ENCODE results near the gene ST3GAL2.

The ST3GAL2 gene

DNA sequence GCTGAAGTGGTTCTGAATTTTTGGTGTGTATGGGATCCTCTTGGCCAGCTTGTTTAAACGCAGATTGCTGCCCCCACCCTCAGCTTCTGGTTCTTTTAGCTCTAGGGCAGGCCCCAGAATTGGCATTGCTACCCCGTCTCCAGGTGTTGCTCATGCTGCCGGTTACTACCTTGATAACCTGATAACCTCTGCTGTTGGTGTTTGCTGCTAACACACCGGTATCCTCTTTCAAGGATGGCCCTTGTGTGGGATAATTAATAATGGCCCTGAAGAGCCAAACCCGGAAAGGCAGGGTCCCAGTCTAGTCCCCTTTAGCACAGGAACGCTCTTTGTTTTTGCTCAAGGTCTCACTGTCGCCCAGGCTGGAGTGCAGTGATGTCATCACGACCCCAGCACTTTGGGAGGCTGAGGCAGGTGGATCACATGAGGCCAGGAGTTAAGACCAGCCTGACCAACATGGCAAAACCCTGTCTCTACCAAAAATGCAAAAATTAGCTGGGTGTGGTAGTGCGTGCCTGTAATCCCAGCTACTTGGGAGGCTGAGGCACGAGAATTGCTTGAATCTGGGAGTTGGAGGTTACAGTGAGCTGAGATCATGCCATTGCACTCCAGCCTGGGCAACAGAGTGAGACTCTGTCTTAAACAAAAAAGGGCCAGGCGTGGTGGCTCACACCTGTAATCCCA, 1.3 kb upstream of the ST3GAL2 start:
- DNase-seq, result no peak

DNA sequence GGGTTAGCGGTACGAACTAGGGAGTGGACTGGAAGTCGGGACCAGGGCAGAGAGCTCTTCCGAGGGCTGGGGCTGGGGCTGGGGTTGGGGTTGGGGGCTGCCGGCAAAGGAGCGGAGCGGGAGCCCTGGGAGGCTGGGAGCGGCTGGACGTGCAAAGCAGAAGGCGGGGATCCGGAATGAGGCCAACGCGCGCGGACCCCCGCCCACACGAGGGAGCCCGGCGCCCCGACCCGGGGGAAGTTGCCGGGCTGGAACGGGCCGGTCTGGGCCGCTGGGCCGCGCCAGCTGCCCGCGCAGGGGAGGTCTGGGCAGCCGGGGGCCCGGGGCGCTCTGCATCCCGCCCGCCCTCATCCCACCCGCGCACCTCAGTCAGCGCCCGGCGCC, 323 bp downstream of the ST3GAL2 start:
- DNase-seq, result peak in 11 of 58 donors; percentile 22 to 74 (median 40)

DNA sequence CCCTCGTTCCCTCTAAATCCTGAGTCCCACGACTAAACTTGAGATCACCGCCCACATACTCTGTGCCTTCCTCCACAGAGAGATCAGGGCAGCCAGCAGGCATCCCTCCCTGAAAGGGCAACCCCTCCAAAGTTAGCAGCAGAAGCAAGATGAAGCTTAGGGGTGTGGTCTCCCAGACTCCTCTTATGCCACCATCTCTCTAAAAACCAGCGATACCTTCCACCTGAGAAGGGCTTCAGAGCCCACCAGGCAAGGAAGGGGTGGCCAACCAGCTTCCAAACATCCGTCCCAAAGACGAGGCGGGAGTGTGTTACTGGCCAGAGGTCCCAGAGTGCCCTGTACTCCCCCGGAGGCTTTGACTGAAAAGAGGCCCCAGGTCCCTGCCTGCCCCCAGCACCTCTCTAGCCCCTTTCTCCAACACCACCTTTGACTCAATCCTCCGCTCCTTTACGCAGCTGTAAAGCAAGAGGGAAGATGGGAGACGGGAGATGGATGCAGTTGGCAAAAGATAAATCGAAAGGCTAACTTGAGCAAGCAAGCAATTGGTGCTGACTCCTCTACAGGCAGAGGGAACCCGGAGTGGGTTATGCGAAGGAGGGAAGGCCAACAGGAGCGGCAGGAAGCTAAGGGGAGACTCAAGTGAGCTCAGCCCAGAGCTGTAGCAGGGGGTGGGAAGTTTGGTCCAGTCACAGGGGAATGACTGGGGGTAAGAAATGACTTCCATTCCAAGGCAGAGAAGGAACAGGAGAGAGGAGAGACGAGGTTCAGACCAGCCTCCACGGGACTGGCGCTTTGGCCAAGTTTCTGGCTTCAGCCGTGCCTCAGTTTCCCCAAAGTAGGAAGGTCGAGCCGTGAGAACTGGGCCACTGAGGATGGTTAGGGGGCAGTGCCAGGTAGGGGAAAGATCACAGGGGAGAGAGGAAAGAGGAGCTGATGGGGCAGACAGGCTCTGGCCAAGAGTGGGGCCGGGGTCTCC, 1.0 kb downstream of the ST3GAL2 start:
- peak in 4 of 58 donors; percentile 20 to 38 (median 28) for DNase-seq

GRCh38 chr16:70437017-70437581, 1.8 kb downstream of the ST3GAL2 start:
- peak in 1 of 58 donors; percentile 31 for DNase-seq

GRCh38 chr16:70434484-70435260, 4.2 kb downstream of the ST3GAL2 start:
- no peak for DNase-seq

DNA sequence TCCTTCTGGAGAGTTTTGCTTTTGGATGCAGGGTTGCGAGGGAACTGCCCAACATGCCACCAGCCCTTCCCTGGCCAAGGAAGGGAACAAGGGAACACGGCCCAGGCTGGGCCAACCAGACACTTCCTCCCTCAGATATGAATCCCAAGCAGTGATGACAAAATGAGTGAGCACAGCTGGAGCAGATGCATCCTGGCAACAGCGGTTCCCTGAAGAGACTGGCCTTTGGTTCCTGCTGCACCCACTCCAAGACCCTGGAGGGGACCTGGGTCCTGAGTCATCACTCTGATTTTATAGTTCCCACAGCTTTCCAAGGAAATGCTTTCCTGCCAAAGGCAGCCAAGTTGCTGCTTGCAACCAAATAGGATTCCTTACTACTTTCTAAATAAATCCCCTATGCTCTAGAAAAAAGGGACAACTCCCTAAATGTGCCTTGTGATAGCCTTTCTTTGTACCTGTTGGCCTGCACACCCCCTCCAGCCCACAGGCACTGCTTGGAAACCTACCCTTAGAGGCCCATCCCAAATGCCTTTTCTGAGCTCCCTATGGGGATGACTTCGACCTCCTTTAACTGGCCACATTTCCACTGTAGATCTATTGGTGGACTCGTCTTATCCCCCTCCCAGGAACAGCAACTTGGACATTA, 5.3 kb downstream of the ST3GAL2 start:
- DNase-seq, result peak in 2 of 58 donors; percentile 12 to 32

- DNase-seq, result peak in 1 of 58 donors; percentile 9
Measured at GRCh38 chr16:70432723-70433457, 6.0 kb downstream of the ST3GAL2 start.

GRCh38 chr16:70432356-70432722, 6.6 kb downstream of the ST3GAL2 start:
- no peak for DNase-seq

- DNase-seq, result peak in 1 of 58 donors; percentile 10
Measured at GRCh38 chr16:70430667-70431536, 8.0 kb downstream of the ST3GAL2 start.

GRCh38 chr16:70429888-70430666, 8.8 kb downstream of the ST3GAL2 start:
- no peak for DNase-seq

- peak in 53 of 58 donors; percentile 11 to 82 (median 54) for DNase-seq
Measured at GRCh38 chr16:70428178-70428998, 10.5 kb downstream of the ST3GAL2 start.

GRCh38 chr16:70427786-70428177, 11.1 kb downstream of the ST3GAL2 start:
- DNase-seq, result no peak

GRCh38 chr16:70422543-70422942, 16.4 kb downstream of the ST3GAL2 start:
- DNase-seq, result no peak

DNA sequence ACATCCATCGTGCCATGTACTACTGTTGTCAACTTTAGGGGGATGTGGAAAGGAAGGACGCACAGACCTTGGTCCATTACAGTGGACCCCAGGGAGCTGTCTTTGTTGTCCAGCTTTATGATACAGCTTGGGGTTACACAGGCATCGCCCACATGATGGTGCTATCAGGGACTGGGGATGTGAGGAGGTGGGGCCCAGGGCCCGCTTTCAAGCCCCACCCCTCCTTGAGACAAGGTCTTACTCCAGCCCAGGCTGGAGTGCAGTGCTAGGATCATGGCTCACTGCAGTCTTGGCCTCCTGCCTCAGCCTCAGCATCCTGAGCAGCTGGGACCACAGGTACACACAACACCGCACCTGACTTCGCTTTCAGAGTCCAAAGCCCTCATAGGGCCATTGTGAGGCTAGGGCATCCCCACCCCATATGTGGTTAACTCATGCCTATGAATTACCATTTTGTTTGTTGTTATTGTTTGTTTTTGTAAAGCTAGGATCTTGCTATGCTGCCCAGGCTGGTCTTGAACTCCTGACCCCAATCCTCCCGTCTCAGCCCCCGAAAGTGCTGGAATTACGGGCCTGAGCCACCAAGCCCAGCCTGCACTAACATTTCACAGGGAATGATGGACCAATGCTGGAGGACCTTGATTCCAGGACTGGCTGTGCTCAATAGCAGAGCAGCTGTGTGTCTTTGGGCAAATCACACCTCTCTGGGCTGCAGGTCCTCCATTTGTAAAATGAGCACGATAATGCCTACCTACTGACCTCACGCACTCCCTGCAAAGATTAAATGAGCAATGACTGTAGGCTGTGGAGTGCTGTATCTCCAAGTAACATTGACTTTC, 17.2 kb downstream of the ST3GAL2 start:
- DNase-seq, result no peak

DNA sequence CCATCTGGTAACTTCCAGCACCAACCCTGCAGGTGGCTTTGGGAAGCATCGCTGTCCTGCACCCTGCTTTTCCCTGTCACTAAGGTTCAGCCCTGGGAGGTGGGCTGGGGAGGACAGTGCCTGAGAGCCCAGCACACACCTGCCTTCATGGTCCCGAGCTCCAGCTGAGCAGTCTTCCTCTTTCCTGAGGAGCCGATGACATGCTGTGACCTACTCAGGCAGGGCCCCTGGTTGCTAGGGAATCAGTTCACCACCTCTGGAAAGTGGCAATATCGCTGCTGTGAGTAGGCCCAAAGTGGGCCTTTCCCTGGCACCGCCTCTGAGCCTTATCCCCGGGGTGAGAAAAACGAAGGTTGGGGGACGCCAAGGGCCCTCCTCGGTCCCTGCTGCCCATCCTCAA, 17.9 kb downstream of the ST3GAL2 start:
- no peak for DNase-seq

Measured in anterior cingulate cortex (tissue), 58 donors.